Activated CD8-positive, alpha-beta T cell treated with anti-CD3 and anti-CD28 coated beads for 36 hours (primary cell): Measurements from ENCODE around the gene NBEA. TPM values are rescaled to one million over a fixed set of nuclear protein-coding genes. Genes with fewer than 3 reads are reported as not detected.

Source experiments
- ATAC-seq: fragments of 200-7000 bp; cut with Tn5 transposase; one replicate; pipeline ENCODE4 v1.10.0; 2021; ENCODE audit warnings: mild to moderate bottlenecking, moderate library complexity
- CTCF ChIA-PET: fragments of 350-600 bp; sonication (Branson Sonifier 250); formaldehyde crosslinking; loops from one replicate; lab custom pipeline; 2021; ENCODE audit warnings: antibody characterized with exemption; lab: Charles Lee
- POLR2A ChIA-PET: fragments of 350-600 bp; sonication (Branson Sonifier 250); formaldehyde crosslinking; loops from one replicate; lab custom pipeline; 2021; ENCODE audit warnings: antibody characterized with exemption; lab: Charles Lee
- DNase-seq: peaks from one replicate; pipeline ENCODE4 v3.0.0-alpha.2; 2020
- H3K27ac Mint-ChIP-seq: one replicate; pipeline ENCODE4 v1.8.0; 2021; ENCODE audit warnings: mild to moderate bottlenecking, mixed read lengths
- H3K27me3 Mint-ChIP-seq: one replicate; pipeline ENCODE4 v1.8.0; 2021; ENCODE audit warnings: mixed read lengths
- H3K36me3 Mint-ChIP-seq: one replicate; pipeline ENCODE4 v1.8.0; 2021; ENCODE audit warnings: low read depth, mixed read lengths
- H3K4me1 Mint-ChIP-seq: one replicate; pipeline ENCODE4 v1.8.0; 2021; ENCODE audit warnings: low read depth, mixed read lengths
- H3K4me3 Mint-ChIP-seq: one replicate; pipeline ENCODE4 v1.8.0; 2021; ENCODE audit warnings: mild to moderate bottlenecking, moderate library complexity, mixed read lengths
- H3K9me3 Mint-ChIP-seq: one replicate; pipeline ENCODE4 v1.8.0; 2021; ENCODE audit warnings: mixed read lengths
- intact Hi-C: fragments of 100-400 bp; cut with micrococcal nuclease; formaldehyde crosslinking; loops from one replicate; pipeline ENCODE4 v1.10.0; 2022
- total RNA-seq, 2 experiments: library from RNA; stranded (reverse); gene quantifications; one replicate each; pipeline ENCODE4 v1.2.3, GENCODE V29; 2021
- TF ChIP-seq, protein P1 (sequence below): fragments of 200-600 bp; IDR thresholded peaks from one replicate; pipeline ENCODE4 v1.8.0; 2022; ENCODE audit warnings: antibody characterized with exemption, mild to moderate bottlenecking

The NBEA gene
- total RNA-seq, 2 experiments from 2014 or later: 0.38 to 0.60 TPM

- Mint-ChIP-seq H3K27ac (no peak overlapping the region), H3K36me3 (no peaks in the 10 kb centered on the region), H3K4me1 (peaks cover under 1% of the 10 kb centered on the region), H3K27me3 (no peaks in the 10 kb centered on the region), H3K9me3 (no peaks in the 10 kb centered on the region), H3K4me3 (no peak overlapping the region)
- DNase-seq (no peak), ATAC-seq (no peak)
- TF ChIP-seq, protein P1, sequence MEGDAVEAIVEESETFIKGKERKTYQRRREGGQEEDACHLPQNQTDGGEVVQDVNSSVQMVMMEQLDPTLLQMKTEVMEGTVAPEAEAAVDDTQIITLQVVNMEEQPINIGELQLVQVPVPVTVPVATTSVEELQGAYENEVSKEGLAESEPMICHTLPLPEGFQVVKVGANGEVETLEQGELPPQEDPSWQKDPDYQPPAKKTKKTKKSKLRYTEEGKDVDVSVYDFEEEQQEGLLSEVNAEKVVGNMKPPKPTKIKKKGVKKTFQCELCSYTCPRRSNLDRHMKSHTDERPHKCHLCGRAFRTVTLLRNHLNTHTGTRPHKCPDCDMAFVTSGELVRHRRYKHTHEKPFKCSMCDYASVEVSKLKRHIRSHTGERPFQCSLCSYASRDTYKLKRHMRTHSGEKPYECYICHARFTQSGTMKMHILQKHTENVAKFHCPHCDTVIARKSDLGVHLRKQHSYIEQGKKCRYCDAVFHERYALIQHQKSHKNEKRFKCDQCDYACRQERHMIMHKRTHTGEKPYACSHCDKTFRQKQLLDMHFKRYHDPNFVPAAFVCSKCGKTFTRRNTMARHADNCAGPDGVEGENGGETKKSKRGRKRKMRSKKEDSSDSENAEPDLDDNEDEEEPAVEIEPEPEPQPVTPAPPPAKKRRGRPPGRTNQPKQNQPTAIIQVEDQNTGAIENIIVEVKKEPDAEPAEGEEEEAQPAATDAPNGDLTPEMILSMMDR: no peak
- POLR2A ChIA-PET: no interaction called here
- intact Hi-C loops: no loop called here
- CTCF ChIA-PET: no interaction called here
Measured at GRCh38 chr13:35131471-35131870, 189.4 kb downstream of the NBEA start.

- ATAC-seq: no peak
- Mint-ChIP-seq H3K9me3 (no peaks in the 10 kb centered on the region), H3K27ac (no peak overlapping the region), H3K4me1 (peaks cover 8% of the 10 kb centered on the region), H3K27me3 (no peaks in the 10 kb centered on the region), H3K4me3 (no peak overlapping the region), H3K36me3 (peaks cover 2% of the 10 kb centered on the region)
- POLR2A ChIA-PET: no interaction called here
- TF ChIP-seq, protein P1: no peak
- DNase-seq: no peak
- CTCF ChIA-PET: no interaction called here
- intact Hi-C loops: no loop called here
Measured at GRCh38 chr13:35136585-35136984, 194.5 kb downstream of the NBEA start.

- Mint-ChIP-seq H3K4me3 (no peak overlapping the region), H3K27me3 (no peaks in the 10 kb centered on the region), H3K36me3 (peaks cover 2% of the 10 kb centered on the region), H3K27ac (no peak overlapping the region), H3K9me3 (no peaks in the 10 kb centered on the region), H3K4me1 (peaks cover 8% of the 10 kb centered on the region)
- CTCF ChIA-PET: interaction anchor here (1.9 kb wide), 1 partner anchor 18 kb away, joined by 5 read pairs; no protein-coding TSS in a partner anchor
- ATAC-seq (peak; percentile 70), DNase-seq (no peak)
- TF ChIP-seq, protein P1: no peak
- intact Hi-C loops: no loop called here
- POLR2A ChIA-PET: no interaction called here
Measured at GRCh38 chr13:35139591-35139990, 197.5 kb downstream of the NBEA start.

GRCh38 chr13:35140321-35140720 is 198.3 kb downstream of the NBEA start:
- no peak for DNase-seq
- TF ChIP-seq, protein P1: no peak
- Mint-ChIP-seq H3K27ac (no peak overlapping the region), H3K4me3 (no peak overlapping the region), H3K27me3 (no peaks in the 10 kb centered on the region), H3K36me3 (peaks cover 2% of the 10 kb centered on the region), H3K9me3 (no peaks in the 10 kb centered on the region), H3K4me1 (peaks cover 8% of the 10 kb centered on the region)
- intact Hi-C loops: no loop called here
- ChIA-PET CTCF (interaction anchor here (1.9 kb wide), 1 partner anchor 18 kb away, joined by 5 read pairs; no protein-coding TSS in a partner anchor), POLR2A (interaction anchor here (0.6 kb wide), 1 partner anchor 517 kb away, joined by 3 read pairs; no protein-coding TSS in a partner anchor)
- ATAC-seq: no peak

- POLR2A ChIA-PET: interaction anchor here (0.6 to 0.7 kb wide), 2 partner anchors 517 to 984 kb away, joined by 3 read pairs; no protein-coding TSS in a partner anchor
- H3K36me3 Mint-ChIP-seq: peaks cover 2% of the 10 kb centered on the region
- H3K9me3 Mint-ChIP-seq: no peaks in the 10 kb centered on the region
- H3K4me3 Mint-ChIP-seq: no peak overlapping the region
- DNase-seq (no peak), ATAC-seq (no peak)
- no peaks in the 10 kb centered on the region for H3K27me3 Mint-ChIP-seq
- intact Hi-C loops: no loop called here
- H3K4me1 Mint-ChIP-seq: peaks cover 8% of the 10 kb centered on the region
- CTCF ChIA-PET: interaction anchor here (1.9 kb wide), 1 partner anchor 17 kb away, joined by 5 read pairs; no protein-coding TSS in a partner anchor
- TF ChIP-seq, protein P1: no peak
- no peak overlapping the region for H3K27ac Mint-ChIP-seq
Measured at GRCh38 chr13:35140831-35141230, 198.8 kb downstream of the NBEA start.
